Hematopoietic multipotent progenitor cell treated with erythropoietin and hydrocortisone succinate and interleukin-3 and kit ligand, for 17 days (in vitro differentiated cells): ENCODE measurements around the gene SLC30A2.

Experiments used
- DNase-seq: peaks from one replicate; pipeline ENCODE4 v3.0.0-alpha.2; 2015; ENCODE audit warnings: low spot score

SLC30A2 gene

DNA sequence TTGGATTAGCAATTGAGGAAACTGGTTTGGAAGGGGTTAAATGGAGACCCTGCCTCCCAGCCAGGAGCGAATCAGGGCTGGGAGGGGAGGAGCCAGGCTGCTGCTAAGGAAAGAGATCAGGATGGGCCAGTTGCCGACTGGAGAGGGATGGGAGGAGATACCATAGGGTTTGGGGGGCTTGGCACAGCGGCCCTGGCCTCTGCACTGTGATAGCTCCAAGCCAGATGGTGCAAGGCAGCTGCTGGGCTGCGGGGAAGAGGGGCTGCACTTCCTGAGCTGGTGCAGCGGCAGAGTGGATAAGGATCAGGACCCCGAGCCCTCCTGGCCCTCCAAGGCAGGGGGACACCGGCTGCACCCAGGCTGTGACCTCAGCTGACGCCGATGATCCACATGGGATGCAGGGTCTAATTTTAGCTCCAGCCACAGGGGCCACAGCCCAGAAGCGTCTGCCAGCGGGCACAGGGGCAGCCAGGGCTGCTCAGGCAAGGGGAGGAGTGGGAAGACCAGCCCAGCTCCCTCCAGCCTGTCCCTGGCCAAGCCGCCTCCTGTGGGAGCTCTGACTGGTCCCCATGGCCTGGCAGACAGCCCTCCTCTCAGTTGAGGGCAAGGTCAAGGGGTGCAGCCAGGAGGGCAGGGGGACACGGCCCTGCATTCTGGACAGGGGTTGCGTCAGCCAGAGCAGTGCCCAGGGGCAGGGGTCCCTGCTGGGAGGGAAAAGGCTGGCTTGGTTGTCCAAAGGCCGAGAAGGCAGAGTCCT, 24.1 kb downstream of the SLC30A2 start, which contains the start of gene EXTL1:
Gene EXTL1, plus strand, starts transcription at position 129 of the 757 bp plus-strand sequence. CDS start 872 bp downstream, outside the sequence.
- DNase-seq = no peak

DNA sequence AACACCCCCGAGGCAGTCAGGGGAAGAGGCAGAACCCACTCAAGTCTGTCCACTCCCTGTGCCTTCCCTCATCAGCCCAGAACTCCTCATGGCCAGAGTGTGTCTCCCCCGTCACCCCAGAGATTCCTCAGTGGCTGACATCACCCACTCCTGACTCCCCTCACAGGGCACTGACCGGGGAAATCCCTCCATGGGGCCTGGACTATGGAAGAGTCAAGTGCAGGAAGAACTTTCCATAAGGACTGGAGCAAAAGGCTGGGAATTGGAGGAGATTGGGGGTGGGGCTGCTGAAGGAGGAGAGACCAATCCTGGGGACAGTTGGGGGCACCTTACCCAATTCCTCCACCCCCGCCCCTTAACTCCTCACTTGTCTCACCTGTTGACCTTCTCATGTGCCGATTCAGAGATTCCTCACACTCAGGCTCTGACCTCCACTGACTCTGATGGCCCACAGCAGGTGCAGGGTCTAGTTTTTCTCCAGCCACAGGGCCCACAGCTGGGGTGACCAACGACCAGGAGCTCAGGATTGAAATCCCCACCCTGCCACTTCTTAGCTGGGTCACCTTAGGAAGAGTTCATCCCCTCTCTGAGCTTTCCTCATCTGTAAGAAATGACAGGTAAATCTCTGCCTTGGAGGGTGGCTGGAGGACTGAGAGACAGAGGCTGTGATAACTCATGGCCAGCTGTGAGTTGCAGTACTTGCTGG, 24.8 kb downstream of the SLC30A2 start:
- DNase-seq = no peak

DNA sequence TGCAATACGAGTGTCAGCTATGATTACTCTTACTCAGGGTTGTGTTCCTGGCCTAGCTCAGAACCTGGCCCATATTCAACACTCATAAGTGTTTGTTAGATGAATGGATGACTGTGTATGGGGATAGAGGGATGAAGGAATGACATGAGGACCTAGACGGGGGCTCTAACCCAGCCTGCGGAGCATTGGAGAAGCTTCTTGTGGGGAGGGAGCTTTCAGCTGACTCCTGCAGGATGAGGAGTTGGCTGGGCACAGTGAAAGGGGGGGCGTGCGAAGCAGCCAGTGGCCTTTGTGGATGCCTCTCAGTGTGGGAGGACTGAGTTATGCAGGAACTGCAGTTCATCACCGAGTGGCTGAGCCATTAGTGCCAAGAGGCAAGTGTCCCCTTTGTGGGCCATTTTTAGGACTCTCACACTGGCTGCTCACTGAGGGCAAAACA, 25.6 kb downstream of the SLC30A2 start:
- no peak for DNase-seq

DNA sequence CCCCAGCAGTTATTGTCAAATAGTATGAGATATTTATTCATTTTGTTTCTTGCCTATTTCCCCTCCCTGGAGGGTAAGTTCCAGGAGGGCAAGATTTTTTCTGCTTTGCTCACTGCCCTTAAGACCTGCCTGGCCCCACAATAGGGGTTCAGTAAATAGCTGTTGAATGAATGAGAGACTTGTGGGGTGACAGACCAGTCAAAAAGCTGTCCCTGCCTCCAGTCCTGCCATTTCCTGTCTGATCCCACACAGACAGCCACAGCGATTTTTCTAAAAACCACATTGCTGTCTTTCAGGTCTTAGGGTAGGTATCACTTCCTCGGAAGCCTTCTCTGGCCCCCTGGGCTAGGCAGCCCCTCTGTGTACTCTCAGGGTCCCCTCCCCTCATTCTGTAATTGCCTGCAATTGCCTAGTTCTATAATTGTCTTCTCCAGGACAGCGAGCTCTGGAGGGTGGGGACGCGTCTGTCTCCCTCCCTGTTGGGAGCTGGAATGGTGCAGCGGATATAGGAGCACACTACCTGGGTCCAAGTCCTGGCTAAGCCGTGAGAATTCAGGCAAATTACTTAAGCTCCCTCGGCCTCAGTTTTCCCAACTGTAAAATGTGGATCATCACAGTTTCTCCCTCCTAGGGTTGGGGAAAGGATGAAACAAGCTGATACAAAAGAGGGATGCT, 26.1 kb downstream of the SLC30A2 start:
- no peak for DNase-seq

DNA sequence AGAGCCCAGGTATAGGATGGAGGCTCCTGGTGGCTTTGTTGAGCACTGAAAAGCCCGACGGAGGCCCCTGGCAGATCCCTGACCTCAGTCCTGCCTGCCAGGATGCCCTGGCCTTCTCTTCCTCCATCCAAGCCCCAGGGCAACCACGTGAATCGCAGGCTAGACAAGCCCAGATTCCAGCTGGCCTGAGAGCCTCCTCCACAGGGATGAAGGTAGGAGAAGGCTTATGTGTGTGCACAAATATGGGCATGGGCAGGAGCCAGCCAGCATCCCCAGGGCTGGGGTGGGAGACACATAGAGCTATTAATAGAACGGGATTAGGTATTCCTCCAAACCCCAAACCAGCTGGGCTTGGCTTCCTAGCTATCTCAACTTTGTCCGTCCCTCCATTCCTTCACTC, 28.3 kb downstream of the SLC30A2 start:
- no peak for DNase-seq

DNA sequence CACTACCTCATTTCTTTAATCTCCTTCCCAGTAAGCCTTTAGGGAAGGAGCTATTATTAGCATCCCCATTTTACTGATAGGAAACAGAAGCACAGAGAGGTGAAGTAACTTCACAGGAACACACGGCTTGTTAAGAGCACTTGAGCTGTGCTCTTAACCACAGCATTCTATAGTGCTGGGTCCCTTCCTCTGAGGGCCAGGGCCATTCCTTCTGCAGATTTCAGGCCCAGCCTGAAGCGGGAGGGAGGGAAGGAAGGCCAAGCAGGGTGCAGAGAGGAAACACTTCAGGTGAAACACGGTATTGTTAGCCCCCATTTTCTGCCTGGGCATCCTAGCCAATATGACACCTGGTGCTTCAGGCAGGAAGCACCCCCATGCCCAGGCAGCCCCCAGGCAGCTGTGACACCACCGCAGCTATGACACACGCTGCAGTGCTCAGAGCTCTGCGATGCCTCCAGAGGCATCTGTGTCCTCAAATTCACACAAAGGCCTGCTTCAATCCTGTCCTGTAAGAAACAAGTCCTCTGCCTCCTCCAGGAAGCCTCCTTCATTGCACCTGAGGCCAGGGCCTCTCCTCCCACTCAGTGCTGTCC, 28.9 kb downstream of the SLC30A2 start:
- DNase-seq = no peak

DNA sequence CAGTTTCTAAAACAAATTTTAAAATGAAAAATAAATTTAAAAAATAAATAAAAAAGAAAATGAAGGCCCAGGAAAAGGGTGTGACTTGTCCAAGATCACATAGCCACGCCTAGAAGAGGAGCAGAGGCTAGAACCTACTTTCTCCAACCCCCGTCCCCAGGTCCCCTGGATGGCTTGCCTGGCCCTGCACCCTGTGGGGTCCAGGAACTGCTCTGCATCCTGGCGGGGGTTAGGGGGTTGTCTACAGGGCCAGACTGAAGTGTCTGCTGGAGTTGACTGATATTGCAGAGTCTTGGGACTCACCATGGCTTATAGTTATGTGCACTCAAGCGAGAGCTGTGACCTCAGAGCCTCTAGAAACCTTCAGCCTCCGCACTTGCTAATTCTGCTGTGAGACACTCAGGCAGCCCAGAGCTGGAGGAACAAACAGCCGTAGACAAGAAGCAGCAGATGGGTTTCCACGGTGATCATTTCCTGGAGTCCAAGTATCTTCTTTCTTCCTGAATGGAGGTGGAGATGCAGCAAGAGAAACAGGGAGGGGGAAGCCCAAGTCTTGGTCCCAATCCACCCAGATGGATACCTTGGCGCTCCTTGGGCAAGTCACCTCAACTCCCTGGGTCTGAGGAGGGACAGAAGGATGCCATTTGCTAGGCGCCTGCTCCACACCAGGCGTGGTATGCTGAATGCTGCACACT, 29.5 kb downstream of the SLC30A2 start:
- DNase-seq = no peak

DNA sequence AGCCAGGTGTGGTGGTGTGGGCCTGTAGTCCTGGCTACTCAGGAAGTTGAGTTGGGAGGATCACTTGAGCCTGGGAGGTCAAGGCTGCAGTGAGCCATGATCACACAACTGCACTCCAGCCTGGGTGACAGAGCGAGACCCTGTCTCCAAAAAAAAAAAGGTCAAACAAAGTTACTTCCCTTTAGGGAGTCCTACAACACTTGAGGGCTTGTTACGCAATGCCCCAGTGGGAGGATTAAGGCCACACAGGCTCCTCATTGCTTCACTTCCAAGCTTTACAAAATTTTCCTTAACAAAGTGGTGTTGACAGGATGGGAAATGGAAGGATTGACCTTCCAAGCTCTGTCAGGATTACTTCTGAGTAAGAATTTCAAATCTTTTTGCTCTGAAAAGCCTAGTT, 30.6 kb downstream of the SLC30A2 start:
- DNase-seq = no peak

DNA sequence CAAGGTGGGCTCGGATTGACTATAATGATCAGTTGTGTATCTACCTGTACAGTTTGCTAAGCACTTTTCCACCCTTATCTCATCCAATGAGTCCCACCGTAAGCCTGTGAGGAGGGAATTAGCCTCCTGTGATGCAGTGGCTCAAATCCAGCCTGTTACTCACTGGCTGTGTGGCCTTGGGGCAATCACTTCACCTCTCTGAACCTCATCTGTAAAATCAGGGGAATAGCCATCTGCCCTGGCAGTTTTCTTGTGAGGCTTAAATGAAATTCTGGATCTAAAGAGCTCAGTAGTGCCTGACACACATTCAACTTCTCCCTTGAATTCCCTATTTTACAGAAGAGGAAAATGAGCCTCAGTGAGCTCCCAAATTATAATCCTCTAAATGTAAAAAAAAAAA, 31.7 kb downstream of the SLC30A2 start:
- DNase-seq = no peak

- no peak for DNase-seq
Measured at GRCh38 chr1:26012864-26013263, 33.1 kb downstream of the SLC30A2 start.

GRCh38 chr1:26010825-26011224, 35.1 kb downstream of the SLC30A2 start:
- DNase-seq = no peak

GRCh38 chr1:26009796-26010447, 36.0 kb downstream of the SLC30A2 start:
- no peak for DNase-seq

DNA sequence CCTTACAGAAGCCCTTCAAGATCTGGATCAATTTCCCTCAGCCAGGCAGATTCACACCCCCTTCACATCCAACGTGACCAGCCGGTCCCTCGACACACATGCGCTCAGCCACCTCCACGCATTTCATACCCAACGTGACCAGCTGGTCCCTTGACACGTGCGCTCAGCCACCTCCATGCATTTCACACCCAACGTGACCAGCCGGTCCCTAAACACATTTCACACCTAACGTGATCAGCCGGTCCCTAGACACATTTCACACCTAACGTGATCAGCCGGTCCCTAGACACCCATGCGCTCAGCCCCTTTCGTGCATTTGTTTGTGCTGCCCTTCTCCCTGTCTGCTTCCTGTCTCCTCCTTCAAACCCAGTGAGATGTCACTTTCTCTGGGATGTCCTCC, 39.2 kb downstream of the SLC30A2 start:
- DNase-seq = no peak

DNA sequence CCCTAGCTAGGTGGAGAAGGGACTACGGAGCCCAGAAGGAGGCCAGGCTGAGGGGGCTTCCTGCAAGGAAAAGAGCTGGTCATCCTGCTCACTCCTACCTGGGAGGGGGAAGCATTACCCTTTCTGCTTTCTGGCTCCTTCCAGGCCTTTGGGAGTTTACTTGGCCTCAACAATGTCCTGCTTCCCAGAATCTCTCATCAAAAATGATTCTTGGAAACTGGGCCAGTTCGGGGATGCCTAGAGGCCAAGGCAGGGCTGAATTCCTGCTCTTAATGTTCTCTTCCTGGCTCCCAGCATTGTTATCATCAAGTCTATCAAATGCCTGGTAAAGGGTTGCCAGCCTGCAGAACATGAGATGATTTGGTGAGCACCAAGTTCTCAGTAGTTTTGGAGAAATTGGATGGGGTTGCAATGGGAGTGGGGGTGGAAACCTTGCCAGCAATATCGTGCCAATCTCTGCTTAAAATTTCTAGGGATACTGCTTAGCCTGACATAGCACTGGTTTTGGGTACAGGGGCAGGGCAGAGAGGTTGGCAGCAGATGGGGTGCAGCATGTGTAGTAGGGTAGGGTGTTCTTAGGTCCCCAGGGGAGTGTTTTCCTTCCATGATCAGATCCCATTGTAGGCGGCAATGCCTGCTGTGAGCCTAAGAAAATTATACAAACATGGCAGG, 40.3 kb downstream of the SLC30A2 start:
- DNase-seq = no peak

DNA sequence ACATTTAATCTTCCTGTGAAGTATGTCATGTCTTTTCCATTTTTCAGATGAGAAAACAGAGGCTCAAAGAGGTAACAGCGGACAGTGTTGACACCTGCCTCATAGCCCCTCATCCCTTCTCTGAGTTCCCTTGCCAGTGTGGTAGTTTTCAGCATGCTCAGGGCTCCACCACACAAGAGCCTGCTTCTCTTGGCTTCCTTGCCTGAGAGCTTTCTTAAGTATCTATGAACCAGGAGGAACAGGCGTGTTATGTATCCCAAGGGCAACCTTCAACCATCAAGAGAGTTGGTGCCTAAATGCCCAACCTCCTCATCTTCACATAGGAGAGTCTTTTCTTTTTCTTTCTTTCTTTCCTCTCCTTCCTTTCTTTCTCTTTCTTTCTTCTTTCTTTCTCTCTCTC, 42.2 kb downstream of the SLC30A2 start:
- DNase-seq = no peak

DNA sequence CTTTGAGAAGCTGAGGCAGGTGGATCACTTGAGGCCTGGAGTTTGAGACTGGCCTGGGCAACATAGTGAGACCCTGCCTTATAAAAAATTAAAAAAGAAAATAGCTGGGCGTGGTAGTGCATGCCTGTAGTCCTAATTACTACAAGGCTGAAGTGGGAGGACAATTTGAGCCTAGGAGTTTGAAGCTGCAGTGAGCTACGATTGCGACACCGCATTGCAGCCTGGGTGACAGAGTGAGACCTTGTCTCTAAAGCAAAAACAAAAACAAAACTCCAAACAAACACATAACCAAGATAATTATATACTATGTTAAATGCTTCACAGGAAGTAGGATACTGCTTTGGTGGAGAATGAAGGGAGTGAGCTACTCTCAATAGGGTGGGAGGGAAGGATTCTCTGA, 42.7 kb downstream of the SLC30A2 start:
- no peak for DNase-seq

DNA sequence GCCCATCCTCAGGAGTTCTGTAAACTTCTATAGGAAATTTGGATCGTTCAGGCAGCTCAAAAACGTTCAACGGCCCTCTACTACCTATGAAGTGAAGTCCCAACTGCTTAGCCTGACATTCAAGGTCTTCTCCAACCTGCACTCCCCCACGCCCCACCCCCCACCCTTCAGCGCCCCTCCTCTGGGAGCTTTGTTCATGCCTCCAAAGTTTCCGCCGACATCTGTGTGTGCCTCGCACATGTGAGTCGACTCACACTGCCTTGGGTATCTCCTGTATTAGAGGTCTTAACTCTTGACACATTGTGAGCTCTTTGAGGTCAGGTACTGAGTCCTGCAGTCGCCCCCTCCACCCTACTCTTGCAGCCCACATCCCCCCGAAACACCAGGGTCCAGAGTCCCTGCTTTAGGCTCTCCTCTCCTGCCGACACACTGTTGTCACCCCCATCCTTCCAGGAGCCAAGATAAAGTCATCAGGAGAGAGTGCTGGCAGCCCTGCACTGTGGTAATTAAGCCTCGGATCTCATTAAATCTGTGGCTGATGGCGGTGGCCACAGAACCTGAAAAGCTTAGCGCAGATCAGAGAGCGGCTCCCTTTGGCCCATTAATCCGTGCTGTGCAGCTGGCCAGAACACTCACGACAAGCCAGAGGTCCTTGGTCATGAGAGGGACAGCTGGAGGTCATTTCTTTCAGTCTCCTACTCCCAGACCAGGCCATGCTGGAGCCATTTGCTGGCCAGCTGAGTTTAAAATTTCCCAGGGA, 46.7 kb downstream of the SLC30A2 start:
- no peak for DNase-seq

DNA sequence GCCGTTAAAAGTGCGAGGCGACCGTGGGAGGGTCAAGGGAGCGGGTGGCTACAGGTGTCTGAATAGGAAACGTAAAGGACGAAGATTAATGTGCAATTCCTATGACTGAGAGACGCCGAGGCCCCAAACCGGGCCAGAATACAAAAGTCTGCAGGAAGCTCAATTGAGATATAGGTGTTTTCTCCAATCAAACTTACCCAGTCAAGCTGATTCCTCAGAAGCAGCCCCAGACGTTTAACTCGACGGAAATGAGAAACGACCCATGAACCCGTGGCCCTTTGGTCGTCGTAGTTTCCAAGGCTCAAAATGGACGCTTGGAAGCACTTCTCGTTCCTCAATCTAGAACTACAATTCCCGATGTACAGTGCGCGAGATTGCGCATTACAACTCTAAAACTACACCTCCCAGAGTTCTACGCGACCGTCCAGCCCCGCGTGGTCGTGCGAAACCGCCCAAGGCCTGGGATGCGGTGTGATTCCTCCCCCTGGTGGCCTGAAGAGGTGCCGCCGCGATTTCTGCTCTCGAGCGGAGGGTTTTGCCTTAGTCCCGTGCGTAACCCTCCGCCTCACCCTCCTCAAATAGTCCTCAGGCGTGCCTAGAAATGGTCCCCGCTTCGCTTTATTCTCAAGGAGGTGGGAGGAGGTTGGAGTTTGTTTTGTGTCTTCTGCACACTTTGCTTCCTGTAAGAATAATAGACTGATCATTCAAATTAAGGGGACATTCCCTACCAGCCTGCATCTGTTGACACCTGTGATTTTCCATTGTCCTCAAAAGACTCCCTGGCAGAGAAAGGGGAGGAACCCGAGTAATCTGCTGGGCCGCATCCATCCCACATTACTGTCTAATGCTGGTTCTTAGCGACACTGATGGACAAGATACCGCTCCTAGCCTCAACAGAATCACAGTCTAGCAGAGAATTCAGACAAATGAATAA, 47.8 kb downstream of the SLC30A2 start, which contains the start of gene PAFAH2:
Gene PAFAH2, minus strand, starts transcription at position 236 of the 934 bp plus-strand sequence. CDS start 7,247 bp downstream, outside the sequence.
- peak; percentile 99 for DNase-seq
